Activated T-cell treated with anti-CD3 and anti-CD28 coated beads, Interleukin-2, amount 50 U/mL, for 4 hours (primary cell): ENCODE measurements around the gene KCNQ1. TPM values are rescaled to one million over a fixed set of nuclear protein-coding genes. Genes with fewer than 3 reads are reported as not detected.

Source experiments
- ATAC-seq, 2 donors: fragments of 200-7000 bp; cut with Tn5 transposase; one replicate each; pipeline ENCODE4 v1.10.0; 2021
- DNase-seq: peaks from one replicate; pipeline ENCODE4 v3.0.0-alpha.2; 2020
- H3K27me3 Mint-ChIP-seq: one replicate; pipeline ENCODE4 v1.8.0; 2021; ENCODE audit warnings: low read depth, mixed read lengths
- H3K36me3 Mint-ChIP-seq: one replicate; pipeline ENCODE4 v1.8.0; 2022; ENCODE audit warnings: mixed read lengths; ENCODE audit not compliant: insufficient read depth
- H3K4me1 Mint-ChIP-seq: one replicate; pipeline ENCODE4 v1.8.0; 2021; ENCODE audit warnings: low read depth, mixed read lengths
- H3K4me3 Mint-ChIP-seq: one replicate; pipeline ENCODE4 v1.8.0; 2021; ENCODE audit warnings: mild to moderate bottlenecking, moderate library complexity, mixed read lengths
- H3K9me3 Mint-ChIP-seq: one replicate; pipeline ENCODE4 v1.8.0; 2021; ENCODE audit warnings: mixed read lengths
- total RNA-seq, 3 donors: library from RNA; stranded (reverse); gene quantifications; one replicate each; pipeline ENCODE4 v1.2.1, GENCODE V29; 2021

Gene KCNQ1
- total RNA-seq, 3 donors from 2014 or later: 2.3 to 3.0 (median 2.8) TPM

DNA sequence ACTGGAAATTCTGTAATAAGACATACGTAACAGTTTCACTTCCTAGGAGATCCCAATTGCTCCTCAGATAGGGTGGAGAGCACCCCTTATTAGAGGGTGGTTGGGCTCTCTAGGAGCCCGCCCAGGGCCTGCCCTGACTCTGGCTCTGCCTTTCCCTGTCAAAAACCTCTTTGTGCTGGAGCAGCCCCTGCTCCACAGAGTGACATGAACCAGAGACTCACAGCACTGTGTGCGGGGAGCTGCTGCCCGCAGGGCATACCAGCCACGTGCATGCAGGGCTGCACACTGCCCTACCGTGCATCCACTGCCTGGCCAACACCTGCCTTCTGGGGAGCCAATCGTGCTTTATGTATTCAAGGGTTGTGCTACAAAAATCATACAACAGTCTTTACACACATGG is 230.7 kb downstream of the KCNQ1 start:
- DNase-seq: no peak

GRCh38 chr11:2677127-2677526 is 232.3 kb downstream of the KCNQ1 start:
- no peak for DNase-seq
- no peak for ATAC-seq
- Mint-ChIP-seq H3K4me3 (no peak overlapping the region), H3K36me3 (no peaks in the 10 kb centered on the region), H3K27me3 (no peaks in the 10 kb centered on the region), H3K4me1 (peaks cover 1% of the 10 kb centered on the region), H3K9me3 (no peaks in the 10 kb centered on the region)

More for the DNA sequence above, 230.7 kb downstream of the KCNQ1 start:
- no peaks in the 10 kb centered on the region for H3K9me3 Mint-ChIP-seq
- no peaks in the 10 kb centered on the region for H3K36me3 Mint-ChIP-seq
- ATAC-seq: no peak
- no peak overlapping the region for H3K4me3 Mint-ChIP-seq
- peaks cover 1% of the 10 kb centered on the region for H3K4me1 Mint-ChIP-seq
- no peaks in the 10 kb centered on the region for H3K27me3 Mint-ChIP-seq

DNA sequence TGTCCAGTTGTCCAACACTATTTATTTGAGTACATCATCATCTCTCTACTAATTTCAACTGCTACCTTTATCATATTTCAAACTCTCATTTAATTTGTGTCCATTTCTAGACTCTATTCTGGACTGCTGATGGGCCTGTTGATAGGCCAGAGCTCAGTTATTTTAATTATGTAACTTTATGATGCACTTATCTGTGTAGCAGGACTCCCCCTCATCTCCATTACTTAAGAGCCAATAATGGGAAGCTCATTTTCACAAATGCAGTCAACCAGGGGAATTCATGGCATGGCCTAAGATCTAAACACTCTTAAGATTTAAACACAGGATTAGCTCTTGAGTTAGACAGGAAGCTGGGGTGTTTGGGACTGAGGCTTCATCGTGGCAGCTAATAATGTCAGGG is 233.6 kb downstream of the KCNQ1 start:
- peaks cover 1% of the 10 kb centered on the region for H3K4me1 Mint-ChIP-seq
- DNase-seq (no peak), ATAC-seq (no peak)
- no peaks in the 10 kb centered on the region for H3K9me3 Mint-ChIP-seq
- no peaks in the 10 kb centered on the region for H3K36me3 Mint-ChIP-seq
- H3K4me3 Mint-ChIP-seq: no peak overlapping the region
- H3K27me3 Mint-ChIP-seq: no peaks in the 10 kb centered on the region

GRCh38 chr11:2679011-2679676 is 234.3 kb downstream of the KCNQ1 start:
- no peak for ATAC-seq
- Mint-ChIP-seq H3K4me1 (peaks cover 1% of the 10 kb centered on the region), H3K36me3 (peaks cover 5% of the 10 kb centered on the region), H3K9me3 (no peaks in the 10 kb centered on the region), H3K27me3 (no peaks in the 10 kb centered on the region), H3K4me3 (no peak overlapping the region)
- no peak for DNase-seq

- DNase-seq (no peak), ATAC-seq (no peak)
- no peaks in the 10 kb centered on the region for H3K27me3 Mint-ChIP-seq
- no peak overlapping the region for H3K4me3 Mint-ChIP-seq
- H3K9me3 Mint-ChIP-seq: no peaks in the 10 kb centered on the region
- peaks cover 1% of the 10 kb centered on the region for H3K4me1 Mint-ChIP-seq
- peaks cover 7% of the 10 kb centered on the region for H3K36me3 Mint-ChIP-seq
These were observed 236.8 kb downstream of the KCNQ1 start for GRCh38 chr11:2681408-2682145.

GRCh38 chr11:2683806-2684205 is 239.0 kb downstream of the KCNQ1 start:
- Mint-ChIP-seq H3K27me3 (no peaks in the 10 kb centered on the region), H3K9me3 (no peaks in the 10 kb centered on the region), H3K4me1 (no peaks in the 10 kb centered on the region), H3K36me3 (peaks cover 7% of the 10 kb centered on the region), H3K4me3 (no peak overlapping the region)
- ATAC-seq (no peak), DNase-seq (no peak)

DNA sequence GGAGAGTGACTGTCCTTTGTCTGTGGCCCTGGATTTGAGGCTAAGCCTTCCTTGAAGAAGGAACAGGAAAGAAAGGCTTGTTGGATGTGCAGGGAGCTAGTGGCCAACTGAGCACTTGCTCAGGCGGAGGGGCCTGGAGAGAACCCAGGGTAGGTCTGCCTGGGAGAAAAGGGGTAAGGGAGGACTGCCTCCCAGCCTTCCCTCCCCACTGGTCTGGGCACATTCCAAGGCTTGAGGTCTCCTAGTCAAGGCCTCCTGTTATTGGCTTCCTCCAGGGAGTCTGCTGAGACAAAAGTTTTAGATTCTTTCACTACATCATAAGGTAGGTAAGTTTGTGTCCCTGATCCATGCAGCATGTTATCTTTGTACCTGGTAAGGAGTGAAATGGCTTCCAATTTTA is 239.8 kb downstream of the KCNQ1 start:
- DNase-seq (no peak), ATAC-seq (no peak)
- no peaks in the 10 kb centered on the region for H3K27me3 Mint-ChIP-seq
- no peaks in the 10 kb centered on the region for H3K4me1 Mint-ChIP-seq
- no peaks in the 10 kb centered on the region for H3K9me3 Mint-ChIP-seq
- no peak overlapping the region for H3K4me3 Mint-ChIP-seq
- peaks cover 7% of the 10 kb centered on the region for H3K36me3 Mint-ChIP-seq

DNA sequence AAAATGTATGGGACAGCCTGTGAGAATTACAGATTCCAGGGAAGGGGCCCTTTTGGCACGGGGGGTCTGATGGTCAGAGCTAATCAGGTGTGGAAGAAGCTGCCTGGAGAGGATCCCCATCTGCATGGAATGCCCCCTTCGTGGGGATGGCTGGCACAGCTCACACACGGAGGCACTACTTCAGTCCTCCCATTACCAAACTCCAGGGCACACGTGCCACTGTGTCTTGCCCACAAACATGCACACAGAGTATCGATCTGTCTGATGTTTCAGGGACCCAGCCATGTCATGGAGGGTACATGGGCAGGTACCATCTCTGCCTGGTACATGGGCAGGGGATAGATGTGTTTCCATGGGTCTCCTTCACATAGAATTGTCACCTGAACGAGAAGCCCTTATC is 240.2 kb downstream of the KCNQ1 start:
- Mint-ChIP-seq H3K4me1 (no peaks in the 10 kb centered on the region), H3K9me3 (no peaks in the 10 kb centered on the region), H3K36me3 (peaks cover 9% of the 10 kb centered on the region), H3K27me3 (no peaks in the 10 kb centered on the region), H3K4me3 (no peak overlapping the region)
- DNase-seq (no peak), ATAC-seq (no peak)

DNA sequence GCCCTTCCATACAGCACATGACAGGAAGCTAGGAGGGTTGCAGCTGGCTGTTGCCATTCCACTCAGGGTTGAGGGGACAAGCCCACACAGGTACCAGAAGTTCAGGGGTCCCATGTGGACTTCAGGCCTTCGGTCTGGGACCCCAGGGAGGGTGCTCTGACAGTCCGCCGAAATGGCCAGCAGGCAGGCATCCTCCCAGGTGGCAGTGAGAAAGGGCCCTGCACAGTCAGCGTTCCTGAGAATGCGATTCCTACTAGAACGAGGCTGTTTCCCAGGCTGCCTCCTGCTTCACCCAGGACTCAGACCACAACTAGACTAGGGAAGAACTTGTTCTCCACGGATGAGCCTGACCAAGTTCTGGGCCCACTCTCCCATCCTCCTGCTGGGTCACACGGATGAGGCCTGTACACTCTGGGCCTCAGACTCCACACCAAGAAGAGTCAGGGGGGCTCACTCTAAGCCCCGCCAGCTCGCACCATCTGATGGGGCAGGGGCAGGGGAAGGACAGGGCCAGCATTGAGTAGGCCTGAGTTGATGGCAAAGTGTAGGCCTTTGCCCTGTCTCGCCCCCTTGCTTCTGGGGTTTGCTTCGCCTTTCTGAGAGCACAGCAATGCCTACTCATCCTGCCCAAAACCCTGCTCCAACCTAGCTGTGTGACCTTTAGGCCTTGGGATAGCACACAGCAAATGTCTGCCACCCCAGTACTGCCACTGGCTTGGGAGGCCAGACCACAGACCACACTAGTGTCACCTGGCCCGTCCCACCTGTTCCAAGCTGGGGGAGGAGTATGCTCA is 241.0 kb downstream of the KCNQ1 start:
- Mint-ChIP-seq H3K4me1 (no peaks in the 10 kb centered on the region), H3K36me3 (peaks cover 12% of the 10 kb centered on the region), H3K9me3 (no peaks in the 10 kb centered on the region), H3K27me3 (no peaks in the 10 kb centered on the region), H3K4me3 (no peak overlapping the region)
- no peak for ATAC-seq
- no peak for DNase-seq

GRCh38 chr11:2686360-2687222 is 241.8 kb downstream of the KCNQ1 start:
- no peaks in the 10 kb centered on the region for H3K4me1 Mint-ChIP-seq
- no peaks in the 10 kb centered on the region for H3K27me3 Mint-ChIP-seq
- no peak for ATAC-seq
- H3K4me3 Mint-ChIP-seq: no peak overlapping the region
- peaks cover 12% of the 10 kb centered on the region for H3K36me3 Mint-ChIP-seq
- no peak for DNase-seq
- no peaks in the 10 kb centered on the region for H3K9me3 Mint-ChIP-seq

DNA sequence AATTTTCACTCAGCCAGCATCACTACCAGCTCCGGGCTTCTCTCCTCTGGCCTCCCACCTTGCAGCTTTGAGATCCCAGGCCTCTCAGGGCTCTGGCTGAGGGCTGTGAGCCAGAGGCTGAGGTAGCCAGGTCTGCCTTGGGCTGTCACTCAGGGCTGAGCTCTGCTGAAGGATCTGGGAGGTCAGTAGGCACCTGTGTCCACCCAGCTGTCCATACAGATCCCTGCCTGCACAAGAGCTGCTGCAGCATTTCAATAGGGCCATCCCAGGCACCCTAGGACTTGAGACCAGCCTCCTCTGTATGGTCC is 242.4 kb downstream of the KCNQ1 start:
- peaks cover 12% of the 10 kb centered on the region for H3K36me3 Mint-ChIP-seq
- no peaks in the 10 kb centered on the region for H3K4me1 Mint-ChIP-seq
- no peaks in the 10 kb centered on the region for H3K27me3 Mint-ChIP-seq
- DNase-seq: no peak
- ATAC-seq: no peak
- no peaks in the 10 kb centered on the region for H3K9me3 Mint-ChIP-seq
- H3K4me3 Mint-ChIP-seq: no peak overlapping the region

DNA sequence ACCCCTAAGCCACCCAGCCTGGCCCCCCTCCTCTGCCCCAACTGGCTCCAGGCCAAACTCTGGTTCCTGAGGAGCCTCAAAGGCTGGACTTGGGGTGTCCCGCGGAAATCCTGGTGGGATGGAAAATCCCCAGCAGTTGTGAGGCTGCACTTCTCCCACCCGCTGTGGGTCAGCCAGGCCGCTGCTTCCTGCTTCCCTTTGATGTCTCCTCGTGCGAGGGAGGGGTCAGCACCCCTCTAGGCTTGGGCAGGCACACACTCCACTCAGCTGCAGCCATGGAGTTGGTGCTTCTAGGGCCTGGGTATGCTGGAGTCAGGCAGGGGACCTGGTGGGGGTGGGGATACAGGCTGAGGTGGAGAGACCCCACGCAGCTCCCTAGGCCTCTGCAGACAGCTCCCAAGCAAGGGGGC is 243.0 kb downstream of the KCNQ1 start:
- Mint-ChIP-seq H3K27me3 (no peaks in the 10 kb centered on the region), H3K36me3 (peaks cover 12% of the 10 kb centered on the region), H3K9me3 (no peaks in the 10 kb centered on the region), H3K4me3 (no peak overlapping the region), H3K4me1 (no peaks in the 10 kb centered on the region)
- ATAC-seq (no peak), DNase-seq (no peak)

- no peaks in the 10 kb centered on the region for H3K9me3 Mint-ChIP-seq
- no peak for ATAC-seq
- no peaks in the 10 kb centered on the region for H3K4me1 Mint-ChIP-seq
- peaks cover 10% of the 10 kb centered on the region for H3K36me3 Mint-ChIP-seq
- no peak overlapping the region for H3K4me3 Mint-ChIP-seq
- H3K27me3 Mint-ChIP-seq: no peaks in the 10 kb centered on the region
- DNase-seq: no peak
These were observed 243.8 kb downstream of the KCNQ1 start for GRCh38 chr11:2688381-2689231.
